ENCODE measurements around the gene PGM5. TPM values are rescaled to one million over a fixed set of nuclear protein-coding genes. Genes with fewer than 3 reads are reported as not detected.

The PGM5 gene
- total and polyA plus RNA-seq, 2 of the 8 experiments (the other 6 are each of a cell fraction or from before 2014, with no cell fraction given) = not detected

DNA sequence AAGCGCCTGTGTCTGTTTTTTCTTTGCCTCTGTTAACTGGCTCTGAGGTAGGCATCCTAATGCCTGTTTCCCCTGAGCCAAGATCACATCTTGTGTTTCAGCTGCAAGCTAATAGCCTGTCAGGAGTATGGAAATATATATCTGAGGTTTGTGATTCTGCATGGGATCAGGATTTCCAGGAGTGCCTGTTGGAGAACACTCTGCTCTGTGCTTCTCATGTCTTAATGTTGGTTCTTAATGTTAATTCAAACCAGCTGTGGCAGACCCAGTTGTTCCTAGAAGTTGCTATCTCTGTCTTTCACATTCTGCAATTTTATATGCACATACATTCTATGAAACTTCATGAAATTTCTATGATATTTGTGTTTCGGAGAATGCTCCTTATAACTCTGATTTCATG is 72.1 kb downstream of the PGM5 start:
- no peaks in the 10 kb centered on the region for H4K20me1 ChIP-seq (replicated peaks in 1 of 2; ENCODE audit: control insufficient read depth in 1 of 2, insufficient read depth in 2 of 2, low read length in 2 of 2)
- no peaks in the 10 kb centered on the region for H3K79me1 ChIP-seq (ENCODE audit: low read depth, low read length)
- H3K27me3 ChIP-seq (replicated peaks in 1 of 4; ENCODE audit: control insufficient read depth in 3 of 4, extremely low read depth in 1 of 4, insufficient read depth in 3 of 4, low read length in 3 of 4) = no peaks in the 10 kb centered on the region; a peak in 1 of 7 replicates
- H2BK12ac ChIP-seq (ENCODE audit: low read depth, low read length) = no peak overlapping the region
- H4K91ac ChIP-seq (replicated peaks; ENCODE audit: insufficient read length, low read length) = no peak overlapping the region
- no peak for TF ChIP-seq NANOG (IDR thresholded peaks at IDR 0.05; ENCODE audit: insufficient read depth, low read depth, low read length, poor library complexity, severe bottlenecking)
- H3K36me3 ChIP-seq (ENCODE audit: control insufficient read depth in 2 of 4, insufficient read depth in 4 of 4, low read length in 3 of 4) = no peaks in the 10 kb centered on the region
- H4K8ac ChIP-seq (ENCODE audit: extremely low read depth, insufficient read depth, low read length) = no peak overlapping the region
- no peak overlapping the region for H2BK15ac ChIP-seq (ENCODE audit: low read length)
- no peak overlapping the region for H2AK5ac ChIP-seq (ENCODE audit: low read depth, low read length)
- ChIA-PET POLR2A (ENCODE audit: partially characterized antibody) (no interaction called here), CTCF (ENCODE audit: partially characterized antibody) (interaction anchor here (1.2 to 2.4 kb wide), 2 partner anchors 11 to 21 kb away, joined by 3 to 17 read pairs; no protein-coding TSS in a partner anchor)
- H3K9ac ChIP-seq (replicated peaks in 1 of 4; ENCODE audit: extremely low read depth in 1 of 4, low read depth in 3 of 4, low read length in 3 of 4) = no peak overlapping the region
- no peak overlapping the region for H3K4me3 ChIP-seq (ENCODE audit: extremely low read depth in 1 of 4, insufficient read depth in 2 of 4, low read depth in 3 of 4, low read length in 4 of 4)
- 86% methylated on average over 2 of the region's 2 CpGs; no CpG with 5 or more reads in 1 of the 2 experiments for WGBS, 2 experiments (ENCODE audit: extremely low coverage in 1 of 2, insufficient coverage in 1 of 2, insufficient read length in 1 of 2, insufficient replicate concordance in 2 of 2, low coverage in 1 of 2, low lambda C conversion rate in 2 of 2, missing lambda C conversion rate in 1 of 2)
- H3K79me2 ChIP-seq (ENCODE audit: control insufficient read depth in 1 of 2, insufficient read depth in 2 of 2, low read length in 2 of 2) = no peaks in the 10 kb centered on the region
- H3K27ac ChIP-seq (ENCODE audit: low read depth, low read length) = no peak overlapping the region
- H2AFZ ChIP-seq (ENCODE audit: low read length) = no peak overlapping the region
- DNase-seq (ENCODE audit: low read depth in 1 of 2, low spot score in 2 of 2) (no peak), FAIRE-seq (no peak)
- H3K23ac ChIP-seq (ENCODE audit: insufficient read length) = no peak overlapping the region
- no peak overlapping the region for H3K4me2 ChIP-seq (ENCODE audit: insufficient read depth in 1 of 2, low read depth in 2 of 2, low read length in 2 of 2)
- H2BK5ac ChIP-seq (ENCODE audit: low read depth, low read length) = no peak overlapping the region
- no peak overlapping the region for H3K4ac ChIP-seq (replicated peaks; ENCODE audit: insufficient read length, low read depth, low read length)
- H3K14ac ChIP-seq (ENCODE audit: insufficient read length) = no peak overlapping the region
- H3K4me1 ChIP-seq (replicated peaks in 1 of 4; ENCODE audit: control insufficient read depth in 3 of 4, insufficient read depth in 4 of 4, low read length in 3 of 4) = no peaks in the 10 kb centered on the region
- H3K23me2 ChIP-seq (ENCODE audit: low read depth, low read length) = no peaks in the 10 kb centered on the region
- no peak overlapping the region for H4K5ac ChIP-seq (ENCODE audit: insufficient read length, low read depth, low read length)
- H3K9me3 ChIP-seq (ENCODE audit: insufficient read depth in 2 of 2, low read depth in 1 of 2, low read length in 1 of 2) = no peaks in the 10 kb centered on the region
- no peak overlapping the region for H3K56ac ChIP-seq (replicated peaks; ENCODE audit: insufficient read length, low read depth, low read length)
- H2BK120ac ChIP-seq (replicated peaks; ENCODE audit: low read depth, low read length) = no peak overlapping the region
- no peak overlapping the region for H2BK20ac ChIP-seq (ENCODE audit: low read length)
- H3K18ac ChIP-seq (ENCODE audit: extremely low read depth, low read length) = no peak overlapping the region
